HFF-Myc (cell line): ENCODE measurements around the gene WAS.

ENCODE experiments used
- DNase-seq: peaks from one replicate; pipeline ENCODE4 v3.0.0-alpha.2; 2011; ENCODE audit warnings: low read depth; ENCODE audit errors: extremely low read depth
- H3K4me3 ChIP-seq: replicated peaks from 2 replicates; pipeline ENCODE4 v1.5.1; 2011; ENCODE audit warnings: low read depth, mild to moderate bottlenecking, control low read depth, low read length
- TF ChIP-seq, protein P1 (sequence below): IDR thresholded peaks from 2 replicates; pipeline ENCODE4 v1.5.1; 2012; ENCODE audit warnings: mild to moderate bottlenecking, low read depth, low read length, control low read depth; ENCODE audit errors: missing control alignments

WAS gene

DNA sequence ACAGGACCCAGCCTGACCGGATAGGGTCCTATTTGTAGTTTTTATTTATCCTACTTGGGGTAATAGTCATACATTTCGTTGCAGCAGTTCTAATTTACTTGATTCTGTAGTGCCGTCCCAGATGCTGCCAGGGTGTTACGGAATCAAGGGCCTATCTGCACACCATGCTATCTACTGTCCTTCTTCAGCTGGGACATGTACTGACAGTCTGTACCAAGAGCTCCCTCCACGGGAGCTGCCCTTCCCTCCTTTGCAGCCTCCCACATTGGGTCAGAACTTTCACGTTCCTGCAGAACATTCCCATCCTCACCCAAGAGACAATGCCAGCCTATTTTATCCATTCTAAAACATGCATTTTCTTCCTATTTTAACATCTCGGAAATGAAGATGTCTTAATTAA is 19.6 kb downstream of the WAS start:
- TF ChIP-seq, protein P1, sequence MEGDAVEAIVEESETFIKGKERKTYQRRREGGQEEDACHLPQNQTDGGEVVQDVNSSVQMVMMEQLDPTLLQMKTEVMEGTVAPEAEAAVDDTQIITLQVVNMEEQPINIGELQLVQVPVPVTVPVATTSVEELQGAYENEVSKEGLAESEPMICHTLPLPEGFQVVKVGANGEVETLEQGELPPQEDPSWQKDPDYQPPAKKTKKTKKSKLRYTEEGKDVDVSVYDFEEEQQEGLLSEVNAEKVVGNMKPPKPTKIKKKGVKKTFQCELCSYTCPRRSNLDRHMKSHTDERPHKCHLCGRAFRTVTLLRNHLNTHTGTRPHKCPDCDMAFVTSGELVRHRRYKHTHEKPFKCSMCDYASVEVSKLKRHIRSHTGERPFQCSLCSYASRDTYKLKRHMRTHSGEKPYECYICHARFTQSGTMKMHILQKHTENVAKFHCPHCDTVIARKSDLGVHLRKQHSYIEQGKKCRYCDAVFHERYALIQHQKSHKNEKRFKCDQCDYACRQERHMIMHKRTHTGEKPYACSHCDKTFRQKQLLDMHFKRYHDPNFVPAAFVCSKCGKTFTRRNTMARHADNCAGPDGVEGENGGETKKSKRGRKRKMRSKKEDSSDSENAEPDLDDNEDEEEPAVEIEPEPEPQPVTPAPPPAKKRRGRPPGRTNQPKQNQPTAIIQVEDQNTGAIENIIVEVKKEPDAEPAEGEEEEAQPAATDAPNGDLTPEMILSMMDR, result no peak
- no peak overlapping the region for H3K4me3 ChIP-seq
- DNase-seq, result no peak

DNA sequence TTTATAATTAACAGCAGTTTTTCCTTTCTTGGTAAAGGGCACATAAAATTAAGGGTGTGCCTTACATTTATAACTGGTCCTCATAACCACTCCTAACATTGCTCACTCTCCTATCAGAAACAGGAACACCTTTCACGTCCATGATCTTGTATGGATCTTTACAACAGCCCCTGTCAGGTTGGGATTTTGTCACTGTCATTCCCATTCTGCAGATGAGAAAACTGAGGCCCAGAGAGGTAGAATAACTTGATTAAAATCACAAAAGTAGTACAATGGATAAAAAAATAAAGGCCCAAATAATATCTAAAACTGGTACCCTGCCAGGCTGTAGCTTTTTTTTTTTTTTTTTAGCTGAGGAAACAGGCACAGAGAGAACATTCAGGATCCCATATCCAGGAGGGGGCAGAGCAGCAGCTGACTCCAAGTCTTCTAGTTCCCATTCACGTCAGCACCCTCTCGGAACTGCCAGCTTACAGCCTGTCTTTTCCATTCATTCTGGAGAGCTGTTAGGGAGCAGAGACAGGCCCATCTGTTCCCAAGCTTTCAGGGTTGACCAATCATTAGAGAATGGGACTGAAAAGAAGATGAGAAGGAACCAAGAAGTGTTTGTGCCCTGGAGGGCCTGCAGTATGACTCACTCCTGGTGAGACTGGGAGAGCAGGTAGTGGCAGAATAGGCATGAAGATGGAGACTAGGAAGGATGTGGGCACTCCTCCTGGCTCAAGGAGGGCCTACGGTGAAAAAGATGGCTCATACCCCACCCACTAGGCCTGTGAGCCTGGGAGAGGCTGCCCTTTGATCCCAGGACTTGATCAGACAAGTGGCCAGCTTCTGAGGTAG is 20.3 kb downstream of the WAS start:
- TF ChIP-seq, protein P1, result peak; percentile 10
- DNase-seq, result no peak
- H3K4me3 ChIP-seq, result no peak overlapping the region

DNA sequence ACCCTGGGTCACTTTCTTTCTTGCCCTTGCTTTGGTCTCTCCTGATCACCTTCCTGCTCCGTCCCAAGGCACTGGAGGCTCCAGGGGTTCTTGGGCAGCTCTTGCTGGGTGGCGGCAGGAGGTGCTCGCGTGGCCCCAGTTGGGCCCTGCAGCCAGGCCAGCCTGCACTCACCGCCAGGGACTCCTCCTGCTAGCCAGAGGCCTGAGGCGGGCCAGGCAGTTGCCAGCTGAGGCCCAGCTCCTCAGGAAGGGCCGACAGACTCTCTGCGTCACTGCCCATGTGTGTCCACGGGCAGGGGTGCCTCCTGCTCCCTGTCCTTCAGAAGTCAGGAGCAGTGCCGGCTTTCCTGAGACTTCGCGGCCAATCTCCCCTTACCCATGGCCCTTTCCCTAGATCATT is 22.3 kb downstream of the WAS start:
- TF ChIP-seq, protein P1, result no peak
- DNase-seq, result no peak
- H3K4me3 ChIP-seq, result no peak overlapping the region

DNA sequence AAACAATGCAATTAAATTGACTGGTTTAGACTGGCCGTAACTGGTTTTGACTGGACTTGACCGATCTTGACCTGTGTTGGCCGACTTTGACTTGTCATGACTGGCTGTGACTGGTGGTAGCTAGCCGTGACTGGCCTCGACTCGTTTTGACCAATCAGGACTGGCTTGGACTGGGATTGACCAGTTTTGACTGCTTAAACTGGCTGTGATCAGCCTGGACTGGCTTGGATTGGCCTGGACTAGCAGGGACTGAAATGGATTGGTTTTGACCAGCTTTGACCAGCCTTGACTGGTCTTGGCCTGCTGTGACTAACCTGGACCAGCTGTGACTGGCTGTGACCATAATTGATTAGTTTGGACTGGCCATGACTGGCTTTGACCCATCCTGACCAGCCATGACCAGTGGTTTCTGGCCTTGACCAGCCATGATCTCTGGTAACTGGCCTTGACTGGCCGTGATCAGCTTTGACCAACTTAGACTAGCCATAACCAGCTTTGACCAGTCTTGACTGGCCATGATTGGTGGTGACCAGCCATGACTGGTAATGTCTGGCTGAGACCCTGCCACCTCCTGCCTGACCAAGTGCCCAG is 26.0 kb downstream of the WAS start:
- TF ChIP-seq, protein P1, result no peak
- DNase-seq, result no peak
- H3K4me3 ChIP-seq, result no peak overlapping the region

DNA sequence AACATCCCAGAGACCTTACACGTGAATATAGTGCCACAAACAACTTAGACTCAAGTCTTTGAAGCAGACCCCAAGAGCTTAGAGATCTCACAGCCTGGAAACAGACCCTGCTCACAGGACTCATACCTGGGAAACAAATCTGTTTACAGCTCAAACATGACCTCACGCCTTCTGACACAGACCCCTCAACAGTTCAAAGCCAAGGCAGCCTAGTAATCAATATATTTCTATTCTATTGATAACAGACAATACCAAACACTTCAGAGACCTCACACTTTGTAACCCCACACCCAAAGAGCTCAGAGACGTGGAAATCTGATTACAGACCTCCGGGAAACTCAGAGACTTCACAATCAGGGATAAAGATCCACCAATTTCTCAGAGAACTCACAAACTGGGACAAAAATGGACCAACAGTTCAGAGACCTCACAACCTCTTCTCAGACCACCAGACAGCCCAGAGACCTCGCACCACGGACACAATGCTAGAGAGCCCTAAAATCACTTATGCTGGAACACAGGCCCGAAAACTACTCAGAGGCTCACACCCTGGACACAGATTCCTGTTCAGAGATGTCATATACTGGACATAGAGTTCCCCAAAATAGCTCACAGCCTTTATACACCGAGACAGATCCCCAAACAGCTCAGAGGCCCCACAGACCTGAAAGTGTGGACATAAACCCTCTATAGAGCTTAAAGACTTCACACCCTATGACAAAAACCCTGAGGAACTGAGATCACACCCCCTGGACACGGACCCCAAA is 27.7 kb downstream of the WAS start:
- TF ChIP-seq, protein P1, result no peak
- H3K4me3 ChIP-seq, result no peak overlapping the region
- DNase-seq, result no peak

DNA sequence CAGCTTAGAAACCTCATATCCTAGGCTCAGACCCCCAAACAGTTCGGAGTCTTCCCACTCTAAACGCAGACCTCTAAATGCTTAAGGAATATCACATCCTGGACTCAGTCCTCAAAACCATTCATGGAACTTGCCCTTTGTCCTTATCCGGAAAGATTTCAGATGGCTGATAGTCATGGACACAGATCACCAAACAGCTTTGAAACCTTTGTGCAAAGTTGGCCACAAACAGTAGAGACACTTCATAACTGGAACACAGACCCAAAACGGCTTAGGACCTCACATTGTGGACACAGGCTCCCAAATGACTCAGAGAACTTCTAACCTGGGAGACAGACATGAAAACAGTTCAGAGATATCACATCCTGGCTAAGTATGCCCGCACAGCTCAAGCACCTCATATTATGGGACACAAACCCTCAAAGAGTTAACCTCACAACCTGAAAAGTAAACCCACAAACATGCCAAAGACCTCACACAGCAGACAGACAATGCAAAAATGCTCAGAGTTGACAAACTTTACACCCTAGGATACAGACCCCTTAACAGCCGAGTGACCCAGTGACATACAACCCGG is 28.4 kb downstream of the WAS start:
- H3K4me3 ChIP-seq, result no peak overlapping the region
- TF ChIP-seq, protein P1, result no peak
- DNase-seq, result no peak
